Kidney glomerular epithelial cell (primary cell): ENCODE data around the gene SNRNP27.

Experiments used
- DNase-seq: peaks from one replicate; lab custom pipeline; 2025; lab: John Stamatoyannopoulos, UW

The SNRNP27 gene

GRCh38 chr2:69916106-69916505 is 22.4 kb downstream of the SNRNP27 start:
- no peak for DNase-seq

GRCh38 chr2:69917852-69918251 is 24.1 kb downstream of the SNRNP27 start:
- peak; percentile 64 for DNase-seq

DNA sequence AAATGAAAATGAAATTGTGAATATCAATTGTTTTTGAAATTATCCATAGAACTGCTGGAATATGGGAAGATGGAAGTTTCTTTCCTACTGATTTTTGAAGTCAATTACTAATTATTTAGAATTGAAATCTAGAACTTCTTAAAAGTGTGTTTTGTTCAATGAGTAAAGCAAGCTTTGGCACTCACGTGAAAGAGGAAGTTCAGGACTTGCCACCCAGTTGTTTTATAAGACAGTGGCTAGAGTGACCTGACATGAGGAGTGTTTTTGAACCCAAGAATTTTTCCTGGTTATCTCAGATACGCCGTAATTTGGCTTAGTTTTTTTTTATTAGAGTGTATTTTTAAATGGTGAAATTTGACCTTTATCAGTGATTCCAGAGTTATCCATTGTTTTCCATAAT is 24.6 kb downstream of the SNRNP27 start:
- no peak for DNase-seq

- DNase-seq: no peak
These were observed 29.4 kb downstream of the SNRNP27 start for GRCh38 chr2:69923116-69923515.

DNA sequence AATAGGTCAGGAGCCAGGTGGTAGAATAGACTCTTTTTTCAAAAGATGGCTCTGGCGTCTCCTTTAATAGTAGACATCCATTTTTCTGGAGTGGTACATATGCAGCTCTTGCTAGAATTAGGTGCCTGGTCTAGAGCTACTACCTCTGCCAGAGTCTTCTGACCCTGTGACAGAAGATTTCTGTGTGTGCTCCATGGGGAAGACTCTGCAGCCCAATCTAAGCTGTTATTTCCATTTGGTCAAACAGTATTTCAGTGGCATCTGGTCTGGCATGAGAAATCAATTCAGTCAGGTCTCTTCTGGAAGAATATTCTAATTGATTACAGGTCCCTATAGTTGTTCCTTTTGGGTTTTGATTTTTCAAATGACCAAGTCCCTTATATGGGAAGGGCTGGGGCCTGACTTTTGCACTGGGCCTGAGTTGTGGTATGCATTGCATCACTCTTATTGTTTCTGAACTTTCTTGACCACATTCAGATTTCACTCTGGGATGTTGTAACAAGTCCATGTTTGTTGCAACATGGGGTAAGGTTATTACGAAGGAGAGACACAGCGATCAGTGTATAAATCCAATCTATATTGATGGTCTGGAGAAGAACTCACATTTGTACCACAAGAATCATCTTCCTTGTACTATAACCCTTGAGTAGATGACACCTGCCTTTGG is 33.2 kb downstream of the SNRNP27 start:
- DNase-seq: no peak

GRCh38 chr2:69931832-69932595 is 38.3 kb downstream of the SNRNP27 start:
- DNase-seq: no peak

DNA sequence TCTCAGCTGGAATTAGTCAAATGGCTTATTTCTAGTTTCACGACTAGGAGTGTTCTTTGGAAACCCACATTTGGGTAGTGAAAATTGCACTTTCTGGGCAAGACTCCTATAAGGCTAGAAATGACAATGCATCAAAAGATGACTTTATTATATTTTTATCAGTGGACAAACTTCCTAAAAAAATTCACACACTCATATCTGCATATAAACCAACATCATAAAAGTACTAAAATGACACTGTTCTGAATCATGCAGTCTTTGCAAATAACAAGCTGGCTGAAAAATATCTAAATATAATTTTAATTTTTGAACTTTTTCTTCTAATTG is 38.8 kb downstream of the SNRNP27 start:
- DNase-seq: no peak

DNA sequence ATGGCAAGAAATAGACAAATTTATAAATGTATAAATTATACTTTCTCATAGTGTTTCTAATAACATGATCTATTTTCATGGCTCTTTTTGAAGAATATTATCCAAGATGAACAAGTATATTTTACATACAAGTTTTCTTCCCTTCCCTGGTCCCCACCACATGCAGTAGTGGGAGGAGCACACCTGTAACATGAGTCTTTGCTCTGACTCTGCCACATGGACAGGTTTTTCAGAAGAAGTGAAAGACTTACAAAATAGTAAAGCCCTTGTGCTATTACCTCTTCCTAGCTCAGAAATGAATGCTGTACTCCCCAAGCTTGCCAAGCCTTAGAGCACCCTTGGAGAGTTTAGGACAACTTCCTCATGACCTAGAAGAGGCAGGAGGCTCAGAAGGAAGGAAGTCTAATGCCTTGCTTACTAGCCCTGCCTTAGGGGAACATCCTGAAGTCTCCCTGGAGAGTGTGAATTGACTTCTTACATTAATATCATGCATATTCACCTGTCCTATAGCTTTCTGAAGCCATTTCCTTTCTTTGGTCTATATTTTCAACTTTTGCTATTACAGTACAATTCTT is 39.6 kb downstream of the SNRNP27 start:
- DNase-seq: no peak

- DNase-seq: peak; percentile 87
These were observed 40.3 kb downstream of the SNRNP27 start for GRCh38 chr2:69933839-69934613.

DNA sequence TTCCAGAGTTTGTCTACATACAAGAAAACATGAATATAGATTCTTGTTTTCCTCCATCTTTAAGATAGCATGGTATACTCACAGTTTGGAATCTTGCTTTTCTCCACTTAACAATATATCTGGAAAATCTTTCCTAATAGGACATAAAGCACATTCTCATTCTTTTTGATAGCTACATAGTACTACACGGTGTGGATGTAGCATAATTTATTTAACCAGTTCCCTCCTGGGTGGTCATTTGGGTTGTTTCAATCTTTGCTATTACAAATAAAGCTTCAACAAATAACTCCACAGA is 40.8 kb downstream of the SNRNP27 start:
- DNase-seq: no peak

DNA sequence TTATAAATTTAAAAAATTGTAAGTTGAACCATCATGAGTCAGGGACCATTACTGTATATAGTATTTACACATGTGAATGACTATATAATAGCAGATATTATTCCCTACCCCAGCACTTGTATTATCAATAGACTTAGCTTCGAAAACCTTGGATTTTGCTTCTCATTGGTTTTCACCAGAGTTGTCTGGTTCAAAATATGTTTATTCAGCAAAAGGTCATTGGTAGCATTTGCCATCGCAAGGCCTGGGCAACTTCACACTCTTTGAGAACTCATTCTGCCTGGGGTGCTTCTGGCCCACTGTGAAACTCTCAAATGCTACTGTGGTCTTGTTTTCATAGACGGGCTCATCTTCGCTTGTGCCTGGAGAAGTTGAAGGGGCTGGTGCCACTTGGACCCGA is 41.3 kb downstream of the SNRNP27 start:
- no peak for DNase-seq

DNA sequence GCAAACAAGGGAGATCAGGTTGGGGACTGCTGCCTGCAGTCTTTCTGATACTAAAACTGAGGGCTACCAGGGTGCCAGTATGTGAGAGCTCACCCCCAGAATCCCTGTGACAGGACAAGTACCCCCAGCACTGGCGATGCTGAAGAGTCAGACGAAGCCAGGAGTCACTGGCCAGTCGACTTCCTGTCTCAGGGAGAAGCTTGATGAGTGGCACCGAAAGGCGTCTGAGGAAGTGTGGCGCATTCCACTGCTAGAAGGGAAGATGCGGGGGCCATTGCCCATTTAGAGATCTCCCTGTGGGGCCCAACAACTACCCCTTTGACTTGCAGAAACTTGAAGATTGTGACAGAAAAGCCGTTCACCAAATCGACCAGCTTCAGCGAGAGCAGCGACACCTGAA is 43.1 kb downstream of the SNRNP27 start:
- no peak for DNase-seq

DNA sequence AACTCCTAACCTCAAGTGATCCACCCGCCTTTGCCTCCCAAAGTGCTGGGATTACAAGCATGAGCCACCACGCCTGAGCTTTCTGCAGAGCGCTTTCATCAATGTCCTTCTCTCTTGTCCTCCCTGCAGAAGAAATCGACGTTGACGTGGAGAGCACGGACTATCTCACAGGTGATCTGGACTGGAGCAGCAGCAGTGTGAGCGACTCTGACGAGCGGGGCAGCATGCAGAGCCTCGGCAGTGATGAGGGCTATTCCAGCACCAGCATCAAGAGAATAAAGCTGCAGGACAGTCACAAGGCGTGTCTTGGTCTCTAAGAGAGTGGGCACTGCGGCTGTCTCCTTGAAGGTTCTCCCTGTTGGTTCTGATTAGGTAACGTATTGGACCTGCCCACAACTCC is 44.2 kb downstream of the SNRNP27 start:
- no peak for DNase-seq

DNA sequence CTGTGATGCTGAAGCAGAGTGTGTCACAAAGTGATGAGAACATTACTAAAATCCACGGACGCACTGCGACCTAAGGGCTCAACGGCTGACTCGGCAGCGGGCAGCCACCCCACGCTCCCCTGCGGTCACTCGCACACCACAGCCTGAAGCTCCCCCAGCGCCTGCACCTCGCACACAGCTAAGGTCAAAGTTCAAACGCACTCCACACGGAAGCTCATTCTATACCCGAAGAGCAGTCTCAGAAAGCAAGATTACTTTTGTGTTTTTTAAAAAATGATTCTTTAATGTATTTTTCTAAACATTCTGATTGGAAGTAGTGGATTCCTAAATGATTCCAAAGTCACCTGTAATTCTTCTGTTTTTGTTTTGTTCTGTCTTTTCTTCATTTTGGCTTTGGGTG is 46.0 kb downstream of the SNRNP27 start:
- no peak for DNase-seq

- no peak for DNase-seq
These were observed 46.9 kb downstream of the SNRNP27 start for GRCh38 chr2:69940691-69941090.

GRCh38 chr2:69943000-69943842 is 49.5 kb downstream of the SNRNP27 start:
- no peak for DNase-seq

GRCh38 chr2:69943843-69944525 is 50.2 kb downstream of the SNRNP27 start:
- no peak for DNase-seq

DNA sequence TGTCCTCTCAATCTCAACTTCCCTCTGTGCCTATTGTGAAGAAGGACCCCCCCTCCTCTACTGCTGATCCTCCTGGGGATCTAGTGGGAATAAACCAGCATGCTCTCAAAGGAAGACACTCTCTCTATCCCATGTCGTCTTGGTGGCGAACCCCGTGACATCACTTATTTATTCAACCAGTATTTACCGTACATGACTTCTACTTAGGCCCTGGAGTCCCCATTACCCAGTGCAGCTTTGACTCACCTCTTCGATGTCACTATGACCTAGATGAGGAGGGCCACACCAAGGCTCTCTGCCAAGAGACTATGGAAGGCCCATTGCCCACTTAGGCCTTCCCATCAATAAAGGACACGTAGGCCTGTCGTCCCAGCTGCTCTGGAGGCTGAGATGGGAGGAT is 51.0 kb downstream of the SNRNP27 start:
- no peak for DNase-seq

GRCh38 chr2:69945441-69945840 is 51.7 kb downstream of the SNRNP27 start:
- no peak for DNase-seq

DNA sequence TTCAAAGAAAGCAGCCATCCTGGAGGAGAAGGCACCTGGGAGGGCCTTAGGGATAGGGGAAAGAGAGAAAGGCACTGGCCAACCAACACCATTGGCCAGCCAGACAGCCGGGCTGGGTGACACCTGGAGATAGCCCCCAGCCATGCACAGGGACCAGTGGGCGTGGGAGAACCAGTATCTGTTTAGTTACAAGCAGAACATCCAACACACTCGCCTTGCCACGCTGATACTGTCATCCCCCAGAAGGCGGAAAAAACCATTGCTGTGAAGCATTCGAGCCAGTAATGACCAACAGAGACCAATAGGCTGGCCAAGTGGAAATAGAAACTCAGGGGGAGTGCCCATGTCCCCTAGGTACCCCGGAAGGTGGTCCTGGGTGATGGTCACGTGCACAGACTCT is 52.2 kb downstream of the SNRNP27 start:
- DNase-seq: no peak
